PFSK-1 (cell line): ENCODE data around the gene ADGRA1.

Experiments
- SIN3A ChIP-seq: IDR thresholded peaks from 2 replicates; pipeline ENCODE4 v1.6.1; 2012; ENCODE audit warnings: mild to moderate bottlenecking, low read length, moderate library complexity, borderline replicate concordance; ENCODE audit not compliant: insufficient read depth
- TAF1 ChIP-seq: IDR thresholded peaks from 2 replicates; pipeline ENCODE4 v1.6.1; 2012; ENCODE audit warnings: low read length, control low read depth, borderline replicate concordance; ENCODE audit not compliant: insufficient read depth
- TF ChIP-seq, protein P1 (sequence below), 2 experiments: IDR thresholded peaks; 2 replicates each; pipeline versions ENCODE4 v1.6.1 to v1.8.0; 2011 to 2012; ENCODE audit warnings: low read depth in 2 of 2, low read length in 2 of 2, control low read depth in 1 of 2, inconsistent platforms in 1 of 2, mild to moderate bottlenecking in 1 of 2, moderate library complexity in 1 of 2; ENCODE audit not compliant: insufficient read depth in 1 of 2

DNA sequence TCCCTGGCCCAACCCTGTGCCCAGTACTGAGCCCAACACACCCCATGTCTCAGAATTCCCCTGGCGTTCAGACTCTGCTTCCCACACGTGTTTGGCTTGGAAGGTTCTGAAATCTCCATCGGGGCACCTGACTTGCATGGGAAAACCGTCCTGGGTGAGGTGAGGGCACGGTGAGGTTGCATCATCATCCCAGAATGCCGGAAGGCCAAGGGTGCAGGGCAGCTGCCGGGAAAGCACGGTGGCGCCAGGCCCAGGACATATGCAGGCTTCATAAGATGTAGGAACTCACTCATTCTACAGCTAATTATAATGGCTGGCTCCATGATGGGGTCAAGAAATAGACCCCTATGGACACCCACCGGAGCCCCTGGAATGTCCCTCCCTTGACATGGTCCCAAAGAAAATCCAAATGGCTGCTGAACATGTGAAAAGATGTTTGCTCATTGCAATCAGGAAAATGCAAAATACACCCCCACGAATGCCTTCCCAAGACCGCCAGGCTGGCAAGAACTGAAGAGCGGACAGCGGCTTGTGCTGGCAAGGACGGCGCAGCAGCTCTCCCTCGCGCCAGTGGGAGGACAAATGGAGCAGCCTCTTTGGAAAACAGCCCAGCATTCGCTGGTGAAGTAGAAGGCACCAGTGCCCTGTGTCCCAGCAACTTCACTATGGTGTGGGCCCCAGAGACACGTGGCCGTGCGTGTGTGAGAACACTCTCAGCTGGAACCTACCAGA lies 74.6 kb downstream of the ADGRA1 start:
- TF ChIP-seq, protein P1, sequence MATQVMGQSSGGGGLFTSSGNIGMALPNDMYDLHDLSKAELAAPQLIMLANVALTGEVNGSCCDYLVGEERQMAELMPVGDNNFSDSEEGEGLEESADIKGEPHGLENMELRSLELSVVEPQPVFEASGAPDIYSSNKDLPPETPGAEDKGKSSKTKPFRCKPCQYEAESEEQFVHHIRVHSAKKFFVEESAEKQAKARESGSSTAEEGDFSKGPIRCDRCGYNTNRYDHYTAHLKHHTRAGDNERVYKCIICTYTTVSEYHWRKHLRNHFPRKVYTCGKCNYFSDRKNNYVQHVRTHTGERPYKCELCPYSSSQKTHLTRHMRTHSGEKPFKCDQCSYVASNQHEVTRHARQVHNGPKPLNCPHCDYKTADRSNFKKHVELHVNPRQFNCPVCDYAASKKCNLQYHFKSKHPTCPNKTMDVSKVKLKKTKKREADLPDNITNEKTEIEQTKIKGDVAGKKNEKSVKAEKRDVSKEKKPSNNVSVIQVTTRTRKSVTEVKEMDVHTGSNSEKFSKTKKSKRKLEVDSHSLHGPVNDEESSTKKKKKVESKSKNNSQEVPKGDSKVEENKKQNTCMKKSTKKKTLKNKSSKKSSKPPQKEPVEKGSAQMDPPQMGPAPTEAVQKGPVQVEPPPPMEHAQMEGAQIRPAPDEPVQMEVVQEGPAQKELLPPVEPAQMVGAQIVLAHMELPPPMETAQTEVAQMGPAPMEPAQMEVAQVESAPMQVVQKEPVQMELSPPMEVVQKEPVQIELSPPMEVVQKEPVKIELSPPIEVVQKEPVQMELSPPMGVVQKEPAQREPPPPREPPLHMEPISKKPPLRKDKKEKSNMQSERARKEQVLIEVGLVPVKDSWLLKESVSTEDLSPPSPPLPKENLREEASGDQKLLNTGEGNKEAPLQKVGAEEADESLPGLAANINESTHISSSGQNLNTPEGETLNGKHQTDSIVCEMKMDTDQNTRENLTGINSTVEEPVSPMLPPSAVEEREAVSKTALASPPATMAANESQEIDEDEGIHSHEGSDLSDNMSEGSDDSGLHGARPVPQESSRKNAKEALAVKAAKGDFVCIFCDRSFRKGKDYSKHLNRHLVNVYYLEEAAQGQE (IDR thresholded peaks at IDR 0.05; ENCODE audit: insufficient read depth in 1 of 2, low read depth in 2 of 2, low read length in 2 of 2) = no peak
- TF ChIP-seq TAF1 (no peak), SIN3A (no peak)
